ENCODE measurements around the gene SELENOW. TPM values are rescaled to one million over a fixed set of nuclear protein-coding genes. Genes with fewer than 3 reads are reported as not detected.
"Not testable (repeated sequence)": the region's sequence is repeated elsewhere in the genome, so short reads cannot be mapped to it uniquely, and the experiment has no call there.

Gene SELENOW
- total and polyA plus RNA-seq, 2 of the 4 experiments (the other 2 are of a cell fraction) = 61.3 to 217 TPM

DNA sequence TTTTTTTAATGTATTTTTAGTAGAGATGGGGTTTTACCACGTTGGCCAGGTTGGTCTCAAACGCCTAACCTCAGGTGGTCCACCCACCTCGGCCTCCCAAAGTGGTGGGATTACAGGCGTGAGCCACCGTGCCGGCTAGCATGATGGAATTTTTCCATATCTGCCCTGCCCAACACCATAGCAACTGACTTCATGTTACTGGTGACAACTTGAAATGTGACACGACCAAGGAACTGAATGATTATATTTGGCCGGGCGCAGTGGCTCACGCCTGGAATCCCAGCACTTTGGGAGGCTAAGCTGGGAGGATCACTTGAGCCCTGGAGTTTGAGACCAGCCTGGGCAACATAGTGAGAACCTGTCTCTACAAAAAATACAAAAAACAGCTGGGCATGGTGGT is 8.8 kb downstream of the SELENOW start:
- H4K91ac ChIP-seq (ENCODE audit: insufficient read depth, low read depth, low read length); DNase-seq; ATAC-seq (ENCODE audit: low read depth); H3K56ac ChIP-seq (ENCODE audit: extremely low read depth, insufficient read depth, low read length); intact Hi-C loops (cut with micrococcal nuclease); H3K4me2 ChIP-seq (ENCODE audit: low read depth, low read length); dilution Hi-C loops (cut with HindIII; ENCODE audit: low sequenced_read_pairs, unreplicated experiment); H2BK5ac ChIP-seq (ENCODE audit: low read depth, low read length, poor library complexity, severe bottlenecking); H2AK9ac ChIP-seq (replicated peaks; ENCODE audit: low read depth, low read length, poor library complexity); H2BK20ac ChIP-seq (ENCODE audit: low read depth, low read length); H2AK5ac ChIP-seq (ENCODE audit: low read depth, low read length); H2AFZ ChIP-seq (replicated peaks; ENCODE audit: low read length, poor library complexity); POLR2A ChIA-PET (ENCODE audit: unreplicated experiment); H3K9me3 ChIP-seq (ENCODE audit: control insufficient read depth, insufficient read depth, low read length); H4K5ac ChIP-seq (ENCODE audit: low read depth, low read length); H3K27ac ChIP-seq (ENCODE audit: insufficient read depth, low read length); H3K27me3 ChIP-seq (ENCODE audit: control insufficient read depth, insufficient read depth, low read length); H3K79me1 ChIP-seq (ENCODE audit: low read depth in 1 of 2, low read length in 2 of 2); H2BK15ac ChIP-seq (ENCODE audit: low read depth, low read length); H4K8ac ChIP-seq (ENCODE audit: low read depth in 2 of 2, low read length in 2 of 2); H3K14ac ChIP-seq (replicated peaks; ENCODE audit: low read depth, low read length); H3K4me3 ChIP-seq (ENCODE audit: insufficient read depth, low read depth, low read length); H3K9me1 ChIP-seq (ENCODE audit: insufficient read depth, low read length); CTCF ChIA-PET; H3K4ac ChIP-seq (ENCODE audit: low read depth, low read length); H4K20me1 ChIP-seq (ENCODE audit: insufficient read depth, low read length); H3K9ac ChIP-seq (ENCODE audit: low read depth, low read length); H3K23ac ChIP-seq (ENCODE audit: low read depth, low read length); H3K4me1 ChIP-seq (ENCODE audit: control insufficient read depth, insufficient read depth, low read length); H3K18ac ChIP-seq (ENCODE audit: low read depth, low read length); BruUV-seq (replicated peaks); H2BK120ac ChIP-seq (ENCODE audit: low read depth, low read length): not testable (repeated sequence)
- peaks cover 29% of the 10 kb centered on the region for H3K36me3 ChIP-seq (ENCODE audit: control insufficient read depth, insufficient read depth, low read length)
- whole genome bisulfite sequencing, 2 experiments (ENCODE audit: extremely low coverage in 2 of 2, insufficient read length in 1 of 2) = 89% methylated on average over 5 of the region's 10 CpGs; no CpG with 5 or more reads in 1 of the 2 experiments
- in situ Hi-C loops (cut with MboI; ENCODE audit: low sequenced_read_pairs) = loop anchor here (10.0 kb wide), 1 partner anchor 353 kb away; no protein-coding TSS in a partner anchor

DNA sequence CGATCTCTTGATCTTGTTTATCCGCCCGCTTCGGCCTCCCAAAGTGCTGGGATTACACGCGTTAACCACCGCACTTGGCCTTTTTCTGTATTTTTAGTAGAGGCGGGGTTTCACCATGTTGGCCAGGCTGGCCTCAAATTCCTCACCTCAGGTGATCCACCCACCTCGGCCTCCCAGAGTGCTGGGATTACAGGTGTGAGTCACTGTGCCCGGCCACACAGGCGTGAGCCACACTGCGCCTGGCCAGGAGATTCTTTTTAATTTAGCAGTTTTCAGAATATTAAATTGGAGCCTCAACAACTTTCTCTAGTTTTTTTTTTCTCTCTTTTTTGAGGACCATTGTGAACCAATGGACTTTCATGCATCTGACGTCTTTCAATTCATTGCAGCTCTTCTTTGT is 11.3 kb downstream of the SELENOW start:
- H3K27ac ChIP-seq (ENCODE audit: insufficient read depth, low read length); H3K14ac ChIP-seq (replicated peaks; ENCODE audit: low read depth, low read length); H2AK5ac ChIP-seq (ENCODE audit: low read depth, low read length); H4K91ac ChIP-seq (ENCODE audit: insufficient read depth, low read depth, low read length); H3K4me1 ChIP-seq (ENCODE audit: control insufficient read depth, insufficient read depth, low read length); H3K27me3 ChIP-seq (ENCODE audit: control insufficient read depth, insufficient read depth, low read length); H2BK20ac ChIP-seq (ENCODE audit: low read depth, low read length); H2AFZ ChIP-seq (replicated peaks; ENCODE audit: low read length, poor library complexity); H2BK5ac ChIP-seq (ENCODE audit: low read depth, low read length, poor library complexity, severe bottlenecking); H3K79me1 ChIP-seq (ENCODE audit: low read depth in 1 of 2, low read length in 2 of 2); H3K23ac ChIP-seq (ENCODE audit: low read depth, low read length); DNase-seq; ATAC-seq (ENCODE audit: low read depth); H3K56ac ChIP-seq (ENCODE audit: extremely low read depth, insufficient read depth, low read length); H3K4ac ChIP-seq (ENCODE audit: low read depth, low read length); H2AK9ac ChIP-seq (replicated peaks; ENCODE audit: low read depth, low read length, poor library complexity); H2BK15ac ChIP-seq (ENCODE audit: low read depth, low read length); H3K9ac ChIP-seq (ENCODE audit: low read depth, low read length); H4K5ac ChIP-seq (ENCODE audit: low read depth, low read length); H3K18ac ChIP-seq (ENCODE audit: low read depth, low read length); H3K4me2 ChIP-seq (ENCODE audit: low read depth, low read length); H3K9me1 ChIP-seq (ENCODE audit: insufficient read depth, low read length); BruUV-seq (replicated peaks); H4K8ac ChIP-seq (ENCODE audit: low read depth in 2 of 2, low read length in 2 of 2); POLR2A ChIA-PET (ENCODE audit: unreplicated experiment); H3K4me3 ChIP-seq (ENCODE audit: insufficient read depth, low read depth, low read length); H4K20me1 ChIP-seq (ENCODE audit: insufficient read depth, low read length); dilution Hi-C loops (cut with HindIII; ENCODE audit: low sequenced_read_pairs, unreplicated experiment); H2BK120ac ChIP-seq (ENCODE audit: low read depth, low read length); H3K9me3 ChIP-seq (ENCODE audit: control insufficient read depth, insufficient read depth, low read length): not testable (repeated sequence)
- in situ Hi-C loops (cut with MboI; ENCODE audit: low sequenced_read_pairs) = loop anchor here (10.0 kb wide), 1 partner anchor 355 kb away; no protein-coding TSS in a partner anchor
- intact Hi-C loops (cut with micrococcal nuclease) = loop anchor here (1.0 kb wide), 1 partner anchor 73 kb away; no protein-coding TSS in a partner anchor
- WGBS, 2 experiments (ENCODE audit: extremely low coverage in 2 of 2, insufficient read length in 1 of 2) = 75% methylated on average over 7 of the region's 13 CpGs; no CpG with 5 or more reads in 1 of the 2 experiments
- CTCF ChIA-PET = interaction anchor here (0.7 to 1.7 kb wide), 3 partner anchors 10 to 77 kb away, joined by 3 to 5 read pairs (median 4); partner anchors contain the start of gene EHD2
- H3K36me3 ChIP-seq (ENCODE audit: control insufficient read depth, insufficient read depth, low read length) = peaks cover 13% of the 10 kb centered on the region

Measured in IMR-90 (cell line).